Fibroblast of pulmonary artery (primary cell): Measurements from ENCODE around the gene TMEM218.
A peak's percentile ranks its signal among the peaks of the same experiment; 100 is the strongest.

Experiments used
- DNase-seq: peaks from one replicate; pipeline ENCODE4 v3.0.0-alpha.2; 2010; ENCODE audit warnings: low read depth
- H3K4me3 ChIP-seq: replicated peaks from 2 replicates; pipeline ENCODE4 v1.5.1; 2011; ENCODE audit warnings: low read depth, mild to moderate bottlenecking, control low read depth, low read length, moderate library complexity
- CTCF ChIP-seq: IDR thresholded peaks from 2 replicates; pipeline ENCODE4 v1.5.1; 2011; ENCODE audit warnings: mild to moderate bottlenecking, control low read depth, low read length, inconsistent platforms; ENCODE audit errors: missing control alignments

Gene TMEM218

GRCh38 chr11:125111343-125112207 lies at the start of gene TMEM218:
Gene TMEM218, minus strand, starts transcription at chr11:125111626. Its CDS starts 9,385 bp downstream, at chr11:125102241.
- H3K4me3 ChIP-seq = peak within 1 kb of the TSS; percentile 87

GRCh38 chr11:125157953-125158680 lies 46.7 kb upstream of the TMEM218 start:
- no peak for DNase-seq
- no peak overlapping the region for H3K4me3 ChIP-seq
- no peak for TF ChIP-seq CTCF

More at GRCh38 chr11:125111343-125112207, at the start of gene TMEM218:
- no peak for TF ChIP-seq CTCF
- peak; percentile 100 for DNase-seq

- TF ChIP-seq CTCF = no peak
- no peak for DNase-seq
- H3K4me3 ChIP-seq = no peak overlapping the region
These were observed 45.8 kb upstream of the TMEM218 start for GRCh38 chr11:125157118-125157733.

GRCh38 chr11:125156346-125157117 lies 45.1 kb upstream of the TMEM218 start:
- TF ChIP-seq CTCF = no peak
- no peak overlapping the region for H3K4me3 ChIP-seq
- no peak for DNase-seq

GRCh38 chr11:125155767-125156166 lies 44.3 kb upstream of the TMEM218 start:
- H3K4me3 ChIP-seq = no peak overlapping the region
- no peak for DNase-seq
- no peak for TF ChIP-seq CTCF

GRCh38 chr11:125155100-125155444 lies 43.6 kb upstream of the TMEM218 start:
- TF ChIP-seq CTCF = no peak
- no peak for DNase-seq
- no peak overlapping the region for H3K4me3 ChIP-seq
